PC-3 (cell line): ENCODE results near the gene SLF1. TPM values are rescaled to one million over a fixed set of nuclear protein-coding genes. Genes with fewer than 3 reads are reported as not detected.

Experiments
- ATAC-seq: fragments of 200-7000 bp; cut with Tn5 transposase; 2 replicates; pipeline ENCODE4 v1.9.1; 2020; ENCODE audit warnings: mild to moderate bottlenecking, moderate library complexity
- BruUV-seq: library from RNA; stranded (reverse); fragments of 400-500 nt; replicated peaks from 2 replicates; lab custom pipeline; 2021; lab: Mats Ljungman, UMichigan
- CTCF ChIA-PET: fragments of 300-600 bp; sonication (Branson Sonifier 250); formaldehyde crosslinking; loops from one replicate; lab custom pipeline; 2022; ENCODE audit warnings: antibody characterized with exemption; lab: Charles Lee
- POLR2A ChIA-PET: fragments of 300-600 bp; sonication (Branson Sonifier 250); formaldehyde crosslinking; loops from one replicate; lab custom pipeline; 2022; ENCODE audit warnings: antibody characterized with exemption; ENCODE audit not compliant: unreplicated experiment; lab: Charles Lee
- DNase-seq: peaks from one replicate; pipeline ENCODE4 v3.0.0-alpha.2; 2015
- H2AFZ ChIP-seq: fragments of 300-600 bp; sonication (generic); 2 replicates; pipeline ENCODE4 v1.6.0; 2016; ENCODE audit warnings: antibody characterized with exemption, low read length
- H3F3A ChIP-seq: fragments of 300-600 bp; sonication (generic); one replicate; pipeline ENCODE4 v1.6.0; 2017; ENCODE audit warnings: antibody characterized with exemption, low read length, control low read depth, mild to moderate bottlenecking; ENCODE audit not compliant: unreplicated experiment
- H3K27ac ChIP-seq: fragments of 300-600 bp; sonication (generic); 2 replicates; pipeline ENCODE4 v1.5.1; 2016; ENCODE audit warnings: mild to moderate bottlenecking, low read length
- H3K27me3 ChIP-seq: fragments of 300-600 bp; sonication (generic); 2 replicates; pipeline ENCODE4 v1.6.1; 2016; ENCODE audit warnings: low read length, mixed read lengths
- H3K36me3 ChIP-seq: fragments of 300-600 bp; sonication (generic); 2 replicates; pipeline ENCODE4 v1.6.1; 2016; ENCODE audit warnings: low read depth, mixed run types, low read length, mixed read lengths
- H3K4me1 ChIP-seq: fragments of 300-600 bp; sonication (generic); 2 replicates; pipeline ENCODE4 v1.5.1; 2016; ENCODE audit warnings: low read length; ENCODE audit not compliant: insufficient read depth
- H3K4me2 ChIP-seq: fragments of 300-600 bp; sonication (generic); 2 replicates; pipeline ENCODE4 v1.6.0; 2016; ENCODE audit warnings: low read length
- H3K4me3 ChIP-seq: fragments of 300-600 bp; sonication (generic); 2 replicates; pipeline ENCODE4 v1.5.1; 2016; ENCODE audit warnings: mild to moderate bottlenecking, low read length, mixed read lengths
- H3K79me2 ChIP-seq: fragments of 300-600 bp; sonication (generic); 2 replicates; pipeline ENCODE4 v1.6.1; 2017; ENCODE audit warnings: low read length, mixed read lengths
- H3K9ac ChIP-seq: fragments of 300-600 bp; sonication (generic); 2 replicates; pipeline ENCODE4 v1.6.0; 2016; ENCODE audit warnings: mild to moderate bottlenecking, low read length
- H3K9me2 ChIP-seq: fragments of 300-600 bp; sonication (generic); replicated peaks from 2 replicates; pipeline ENCODE4 v1.6.1; 2016; ENCODE audit warnings: mixed run types, low read length, mixed read lengths
- H3K9me3 ChIP-seq: fragments of 300-600 bp; sonication (generic); 2 replicates; pipeline ENCODE4 v1.6.1; 2016; ENCODE audit warnings: low read length, mixed read lengths
- H4K20me1 ChIP-seq: fragments of 300-600 bp; sonication (generic); 2 replicates; pipeline ENCODE4 v1.6.1; 2016; ENCODE audit warnings: low read length, mixed read lengths
- CTCF ChIP-seq: fragments of 300-600 bp; sonication (generic); conservative IDR thresholded peaks from 2 replicates; pipeline ENCODE4 v1.5.1; 2017; ENCODE audit warnings: antibody characterized with exemption, low read depth, mild to moderate bottlenecking, low read length
- EZH2 ChIP-seq: fragments of 300-600 bp; sonication (generic); IDR thresholded peaks from one replicate; pipeline ENCODE4 v1.6.1; 2017; ENCODE audit warnings: antibody characterized with exemption, mild to moderate bottlenecking, low read length; ENCODE audit not compliant: unreplicated experiment
- EZH2phosphoT487 ChIP-seq: fragments of 300-600 bp; sonication (generic); IDR thresholded peaks from 2 replicates; pipeline ENCODE4 v1.6.1; 2018; ENCODE audit warnings: mild to moderate bottlenecking, antibody characterized with exemption, low read length, borderline replicate concordance
- intact Hi-C: fragments of 100-400 bp; cut with micrococcal nuclease; formaldehyde crosslinking; loops from 2 replicates; pipeline ENCODE4 v1.9.0; 2023
- total RNA-seq: library from RNA; depleted of rRNA; stranded (reverse); fragments of >200 nt; gene quantifications from 2 replicates; pipeline ENCODE4 v1.2.3, GENCODE V29; 2014

Gene SLF1
- total RNA-seq, 1 experiment from 2014 or later: 23.6 TPM

GRCh38 chr5:94694671-94695070 is 76.2 kb downstream of the SLF1 start:
- no peak for ATAC-seq
- Histone ChIP-seq H3K4me2 (no peak overlapping the region), H4K20me1 (no peaks in the 10 kb centered on the region), H3K4me1 (peaks cover 15% of the 10 kb centered on the region), H3K27me3 (no peaks in the 10 kb centered on the region), H3K9me3 (no peaks in the 10 kb centered on the region), H3K36me3 (no peaks in the 10 kb centered on the region), H2AFZ (no peak overlapping the region), H3K79me2 (no peaks in the 10 kb centered on the region), H3K9me2 (no peaks in the 10 kb centered on the region), H3K4me3 (no peak overlapping the region), H3F3A (no peaks in the 10 kb centered on the region), H3K27ac (no peak overlapping the region), H3K9ac (no peak overlapping the region)
- ChIA-PET CTCF (no interaction called here), POLR2A (no interaction called here)
- no TSS peak for BruUV-seq
- no peak for TF ChIP-seq EZH2phosphoT487
- TF ChIP-seq CTCF: no peak
- DNase-seq: no peak
- intact Hi-C loops: loop anchor here (5.0 to 10.0 kb wide), 2 partner anchors 43 to 440 kb away; no protein-coding TSS in a partner anchor

GRCh38 chr5:94698197-94698596 is 79.7 kb downstream of the SLF1 start:
- no peaks in the 10 kb centered on the region for H3K27me3 ChIP-seq
- no peaks in the 10 kb centered on the region for H3F3A ChIP-seq
- H3K4me3 ChIP-seq: no peak overlapping the region
- no peak for ATAC-seq
- ChIA-PET CTCF (no interaction called here), POLR2A (no interaction called here)
- H3K9me3 ChIP-seq: no peaks in the 10 kb centered on the region
- intact Hi-C loops: loop anchor here (10.0 kb wide), 1 partner anchor 443 kb away; no protein-coding TSS in a partner anchor
- no peak for DNase-seq
- no peaks in the 10 kb centered on the region for H4K20me1 ChIP-seq
- H3K27ac ChIP-seq: no peak overlapping the region
- no TSS peak for BruUV-seq
- H3K4me2 ChIP-seq: no peak overlapping the region
- H3K4me1 ChIP-seq: peaks cover 2% of the 10 kb centered on the region
- no peak overlapping the region for H3K9ac ChIP-seq
- TF ChIP-seq EZH2 (no peak), EZH2phosphoT487 (no peak), CTCF (no peak)
- H2AFZ ChIP-seq: no peak overlapping the region
- no peaks in the 10 kb centered on the region for H3K79me2 ChIP-seq
- H3K9me2 ChIP-seq: no peaks in the 10 kb centered on the region
- no peaks in the 10 kb centered on the region for H3K36me3 ChIP-seq

DNA sequence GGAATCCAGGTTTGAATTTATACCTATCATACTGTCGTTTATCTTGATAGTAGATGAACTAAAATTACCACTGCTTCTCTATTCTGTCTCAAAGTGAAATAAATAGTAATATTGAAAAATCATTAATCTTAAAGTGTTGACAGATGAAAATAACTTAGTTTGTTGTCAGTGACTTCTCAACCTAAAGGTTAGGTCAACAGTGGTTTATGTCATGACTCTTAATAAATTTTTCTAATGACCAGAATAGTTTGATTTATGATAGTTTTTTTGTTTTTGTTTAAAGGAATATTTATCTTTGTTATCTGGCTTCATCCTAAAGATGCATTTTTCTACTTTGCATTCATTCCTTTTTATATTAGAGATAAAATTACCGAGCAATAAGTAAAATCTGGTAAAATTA is 81.1 kb downstream of the SLF1 start:
- H3K4me2 ChIP-seq: no peak overlapping the region
- CTCF ChIA-PET: no interaction called here
- H4K20me1 ChIP-seq: no peaks in the 10 kb centered on the region
- H3K36me3 ChIP-seq: no peaks in the 10 kb centered on the region
- H3F3A ChIP-seq: no peaks in the 10 kb centered on the region
- TF ChIP-seq CTCF: no peak
- TF ChIP-seq EZH2phosphoT487: no peak
- TF ChIP-seq EZH2: no peak
- no peaks in the 10 kb centered on the region for H3K9me3 ChIP-seq
- intact Hi-C loops: loop anchor here (10.0 kb wide), 1 partner anchor 445 kb away; no protein-coding TSS in a partner anchor
- no peaks in the 10 kb centered on the region for H3K9me2 ChIP-seq
- no peaks in the 10 kb centered on the region for H3K4me1 ChIP-seq
- DNase-seq (no peak), ATAC-seq (no peak)
- H3K9ac ChIP-seq: no peak overlapping the region
- no TSS peak for BruUV-seq
- POLR2A ChIA-PET: no interaction called here
- H3K4me3 ChIP-seq: no peak overlapping the region
- H3K27me3 ChIP-seq: no peaks in the 10 kb centered on the region
- no peak overlapping the region for H3K27ac ChIP-seq
- H3K79me2 ChIP-seq: no peaks in the 10 kb centered on the region
- H2AFZ ChIP-seq: no peak overlapping the region
